NT2/D1 (cell line): ENCODE measurements around the gene OR2T27.
"Not testable (repeated sequence)": the region's sequence is repeated elsewhere in the genome, so short reads cannot be mapped to it uniquely, and the experiment has no call there.

Experiments used
- DNase-seq: peaks from one replicate; pipeline ENCODE4 v3.0.0-alpha.2; 2011; ENCODE audit warnings: low read depth, low spot score
- H3K27me3 ChIP-seq: 2 replicates; pipeline ENCODE4 v1.6.0; 2011; ENCODE audit warnings: mild to moderate bottlenecking; ENCODE audit not compliant: insufficient read length, insufficient read depth
- H3K36me3 ChIP-seq: 2 replicates; pipeline ENCODE4 v1.6.1; 2011; ENCODE audit warnings: mild to moderate bottlenecking, low read length, mixed read lengths; ENCODE audit not compliant: insufficient read depth, insufficient read length
- H3K4me1 ChIP-seq: 2 replicates; pipeline ENCODE4 v1.5.1; 2011; ENCODE audit not compliant: insufficient read depth, insufficient read length
- H3K4me3 ChIP-seq: 2 replicates; pipeline ENCODE4 v1.5.1; 2011; ENCODE audit warnings: low read depth; ENCODE audit not compliant: insufficient read length
- H3K9ac ChIP-seq: 2 replicates; pipeline ENCODE4 v1.6.0; 2011; ENCODE audit warnings: low read depth; ENCODE audit not compliant: insufficient read length
- H3K9me3 ChIP-seq: 2 replicates; pipeline ENCODE4 v1.5.1; 2011; ENCODE audit warnings: mild to moderate bottlenecking, low read length; ENCODE audit not compliant: insufficient read depth
- SUZ12 ChIP-seq: IDR thresholded peaks from 2 replicates; pipeline ENCODE4 v1.6.1; 2011; ENCODE audit not compliant: insufficient read length, insufficient read depth; ENCODE audit errors: extremely low read depth
- YY1 ChIP-seq: IDR thresholded peaks from 2 replicates; pipeline ENCODE4 v1.6.1; 2011; ENCODE audit not compliant: insufficient read length, insufficient read depth
- ZNF274 ChIP-seq: IDR thresholded peaks from 2 replicates; pipeline ENCODE4 v1.6.1; 2011; ENCODE audit warnings: mild to moderate bottlenecking, low read depth, low read length

The OR2T27 gene, protein sequence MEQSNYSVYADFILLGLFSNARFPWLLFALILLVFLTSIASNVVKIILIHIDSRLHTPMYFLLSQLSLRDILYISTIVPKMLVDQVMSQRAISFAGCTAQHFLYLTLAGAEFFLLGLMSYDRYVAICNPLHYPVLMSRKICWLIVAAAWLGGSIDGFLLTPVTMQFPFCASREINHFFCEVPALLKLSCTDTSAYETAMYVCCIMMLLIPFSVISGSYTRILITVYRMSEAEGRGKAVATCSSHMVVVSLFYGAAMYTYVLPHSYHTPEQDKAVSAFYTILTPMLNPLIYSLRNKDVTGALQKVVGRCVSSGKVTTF

GRCh38 chr1:248655354-248655753 lies at the start of gene OR2T27:
Gene OR2T27, minus strand, starts transcription at chr1:248655528. Its CDS starts 4,644 bp downstream, at chr1:248650884.
- not testable (repeated sequence) for H3K9ac ChIP-seq, H3K4me3 ChIP-seq, H3K9me3 ChIP-seq, H3K27me3 ChIP-seq, H3K36me3 ChIP-seq, H3K4me1 ChIP-seq, DNase-seq

DNA sequence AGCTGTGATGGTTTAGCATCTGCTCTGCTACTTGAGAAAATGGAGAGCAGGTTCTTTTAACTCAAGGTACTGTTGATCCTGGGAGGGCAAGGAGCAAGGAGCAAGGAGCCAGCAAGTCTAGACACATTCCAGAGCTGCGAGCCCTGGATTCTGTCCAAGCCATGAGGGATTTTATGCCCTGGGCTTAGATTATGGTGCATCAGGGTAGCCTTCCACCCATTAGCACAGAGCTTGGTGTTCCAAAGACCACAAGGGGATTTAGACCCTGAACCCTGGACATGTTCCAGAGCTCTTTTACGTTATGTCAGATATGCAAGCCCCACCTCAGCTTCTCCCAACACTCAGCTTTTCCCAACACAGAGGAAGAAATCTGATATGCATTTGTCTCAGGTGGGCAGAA lies 49.3 kb upstream of the OR2T27 start:
- Histone ChIP-seq H3K9me3 (peaks cover 17% of the 10 kb centered on the region; the same call in 1 of the 2 replicates), H3K36me3 (no peaks in the 10 kb centered on the region), H3K4me1 (no peaks in the 10 kb centered on the region), H3K9ac (no peak overlapping the region), H3K27me3 (no peaks in the 10 kb centered on the region), H3K4me3 (no peak overlapping the region)
- no peak for TF ChIP-seq SUZ12
- no peak for TF ChIP-seq YY1
- no peak for TF ChIP-seq ZNF274
- DNase-seq, result no peak

DNA sequence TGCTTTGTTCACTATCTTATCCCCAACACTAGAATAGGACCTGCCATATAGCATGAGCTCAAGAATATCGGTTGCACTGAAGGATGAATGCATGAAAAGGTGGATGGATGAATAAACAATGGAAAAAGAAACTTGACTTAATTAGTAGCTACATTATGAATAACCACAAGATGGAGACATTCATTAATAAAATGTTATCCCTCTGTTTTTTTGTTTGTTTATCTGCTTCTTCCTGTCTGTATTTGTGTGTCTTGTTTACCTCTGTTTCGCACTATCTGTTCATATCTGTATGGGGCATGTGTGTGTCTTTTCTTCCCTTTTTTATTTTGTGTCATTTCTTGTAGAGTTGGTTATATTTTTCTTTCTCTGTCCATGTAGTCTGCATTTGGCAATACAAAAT lies 48.3 kb upstream of the OR2T27 start:
- Histone ChIP-seq H3K27me3 (no peaks in the 10 kb centered on the region), H3K36me3 (no peaks in the 10 kb centered on the region), H3K4me3 (no peak overlapping the region), H3K4me1 (no peaks in the 10 kb centered on the region), H3K9ac (no peak overlapping the region), H3K9me3 (peaks cover 17% of the 10 kb centered on the region; the same call in 1 of the 2 replicates)
- DNase-seq, result no peak
- no peak for TF ChIP-seq SUZ12
- TF ChIP-seq YY1, result no peak
- no peak for TF ChIP-seq ZNF274

GRCh38 chr1:248702714-248703113 lies 47.4 kb upstream of the OR2T27 start, which contains the start of gene OR14I1:
Gene OR14I1, minus strand, starts transcription at chr1:248702766.
- H3K9ac ChIP-seq, result no peak within 1 kb of the TSS
- no peak for TF ChIP-seq ZNF274
- no peak for TF ChIP-seq YY1
- TF ChIP-seq SUZ12, result no peak
- H3K9me3 ChIP-seq, result peaks cover 17% of the 10 kb centered on the region; the same call in 1 of the 2 replicates
- no peaks in the 10 kb centered on the region for H3K27me3 ChIP-seq
- DNase-seq, result no peak
- H3K4me1 ChIP-seq, result no peaks in the 10 kb centered on the region
- H3K4me3 ChIP-seq, result no peak within 1 kb of the TSS
- no peaks in the 10 kb centered on the region for H3K36me3 ChIP-seq

DNA sequence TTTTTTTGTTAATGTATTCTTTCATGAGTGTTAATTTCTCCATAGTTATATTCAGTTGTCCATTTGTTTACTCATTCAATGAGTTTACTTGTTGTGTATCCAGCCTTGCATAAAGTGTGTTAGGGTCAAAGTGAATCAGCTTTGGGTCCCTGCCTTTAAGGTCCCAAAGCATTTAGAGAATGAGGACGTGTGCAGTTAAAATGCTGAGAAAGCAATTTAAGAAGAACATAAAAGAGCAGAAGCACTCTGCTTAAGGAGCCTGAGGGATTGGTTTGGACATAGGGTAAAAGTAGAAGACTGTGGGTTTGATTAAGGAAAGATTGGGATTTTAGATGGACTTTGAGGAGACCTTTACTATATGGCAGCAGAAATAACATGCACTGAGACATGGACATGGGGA lies 43.8 kb upstream of the OR2T27 start:
- no peak overlapping the region for H3K9ac ChIP-seq
- H3K4me3 ChIP-seq, result no peak overlapping the region
- H3K27me3 ChIP-seq, result no peaks in the 10 kb centered on the region
- H3K9me3 ChIP-seq, result no peaks in the 10 kb centered on the region
- TF ChIP-seq ZNF274, result no peak
- no peak for DNase-seq
- no peaks in the 10 kb centered on the region for H3K36me3 ChIP-seq
- no peaks in the 10 kb centered on the region for H3K4me1 ChIP-seq

DNA sequence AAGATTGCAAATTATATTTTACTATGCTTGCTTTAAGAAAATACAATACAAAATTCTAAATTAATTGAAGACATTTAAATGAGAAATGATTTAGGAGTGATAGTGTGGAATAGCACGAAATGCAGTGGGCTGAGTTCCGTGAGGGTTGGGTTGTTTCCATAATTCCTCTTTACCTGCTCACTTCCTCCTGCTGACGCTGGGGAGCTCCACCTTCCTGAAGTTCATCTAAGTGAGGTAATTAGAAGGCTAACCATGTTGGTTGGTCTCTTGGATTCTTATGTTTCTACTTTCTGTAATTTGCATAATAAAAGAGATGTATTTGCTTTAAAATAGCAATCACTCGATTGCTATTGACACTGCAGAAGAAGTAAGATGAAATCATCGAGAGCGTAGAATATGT lies 42.6 kb upstream of the OR2T27 start:
- no peaks in the 10 kb centered on the region for H3K27me3 ChIP-seq
- peaks cover 3% of the 10 kb centered on the region for H3K9me3 ChIP-seq
- no peaks in the 10 kb centered on the region for H3K4me1 ChIP-seq
- H3K36me3 ChIP-seq, result no peaks in the 10 kb centered on the region
- no peak overlapping the region for H3K4me3 ChIP-seq
- no peak overlapping the region for H3K9ac ChIP-seq
- DNase-seq, result no peak
- TF ChIP-seq YY1, result no peak
- TF ChIP-seq SUZ12, result no peak
- TF ChIP-seq ZNF274, result no peak

- Histone ChIP-seq H3K9ac (no peak overlapping the region), H3K36me3 (no peaks in the 10 kb centered on the region), H3K4me3 (no peak overlapping the region), H3K27me3 (no peaks in the 10 kb centered on the region), H3K4me1 (no peaks in the 10 kb centered on the region), H3K9me3 (peaks cover 15% of the 10 kb centered on the region)
- no peak for TF ChIP-seq SUZ12
- no peak for TF ChIP-seq ZNF274
- TF ChIP-seq YY1, result no peak
- DNase-seq, result no peak
Observed at GRCh38 chr1:248696774-248697173, 41.4 kb upstream of the OR2T27 start.
